Duodenal mucosa (tissue), 2 donors: Measurements from ENCODE around the gene ACTR10.

Experiments used
- H3K27ac ChIP-seq: one replicate; pipeline ENCODE4 v1.7.0; 2013; ENCODE audit warnings: low read depth, low read length
- H3K27me3 ChIP-seq, 2 donors: one replicate each; pipeline ENCODE4 v1.7.0; 2013; ENCODE audit warnings: low read length in 2 of 2, control low read depth in 1 of 2; ENCODE audit not compliant: insufficient read depth in 2 of 2, control insufficient read depth in 1 of 2
- H3K36me3 ChIP-seq, 2 donors: one replicate each; pipeline ENCODE4 v1.7.0; 2013; ENCODE audit warnings: low read length in 2 of 2, control low read depth in 1 of 2; ENCODE audit not compliant: insufficient read depth in 2 of 2, control insufficient read depth in 1 of 2
- H3K4me1 ChIP-seq, 2 donors: one replicate each; pipeline ENCODE4 v1.7.0; 2013; ENCODE audit warnings: low read length in 2 of 2, control low read depth in 1 of 2; ENCODE audit not compliant: insufficient read depth in 2 of 2, control insufficient read depth in 1 of 2
- H3K4me3 ChIP-seq, 2 donors: one replicate each; pipeline ENCODE4 v1.7.0; 2013; ENCODE audit warnings: low read length in 2 of 2, low read depth in 1 of 2
- H3K9ac ChIP-seq, 2 donors: one replicate each; pipeline ENCODE4 v1.7.0; 2013; ENCODE audit warnings: low read length in 2 of 2, low read depth in 1 of 2
- H3K9me3 ChIP-seq, 2 donors: one replicate each; pipeline ENCODE4 v1.7.0; 2013; ENCODE audit warnings: low read length in 2 of 2, control low read depth in 1 of 2; ENCODE audit not compliant: control insufficient read depth in 1 of 2

The ACTR10 gene

DNA sequence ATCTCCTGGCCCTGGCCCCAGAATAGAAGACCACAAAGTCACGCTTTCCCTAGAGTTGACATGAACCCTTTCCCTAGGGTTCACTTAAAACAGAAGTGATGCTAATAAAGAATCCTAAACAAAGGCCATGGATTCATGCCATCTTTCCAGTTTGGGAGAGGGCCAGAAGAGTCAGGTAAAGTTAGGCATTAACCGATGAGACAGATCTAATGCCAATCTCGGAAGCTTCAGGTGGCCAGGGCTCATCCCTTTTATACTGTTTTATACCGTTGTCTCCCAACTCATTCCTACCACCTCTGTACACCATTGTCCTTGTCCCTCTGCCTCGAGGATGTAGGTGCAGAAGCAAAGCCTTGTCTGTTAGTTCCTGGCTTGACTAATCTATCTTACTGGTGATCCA lies 22.8 kb upstream of the ACTR10 start:
- Histone ChIP-seq H3K4me3 (no peak overlapping the region), H3K4me1 (no peaks in the 10 kb centered on the region), H3K36me3 (no peaks in the 10 kb centered on the region), H3K9me3 (no peaks in the 10 kb centered on the region), H3K27me3 (no peaks in the 10 kb centered on the region), H3K27ac (no peak overlapping the region), H3K9ac (no peak overlapping the region)

DNA sequence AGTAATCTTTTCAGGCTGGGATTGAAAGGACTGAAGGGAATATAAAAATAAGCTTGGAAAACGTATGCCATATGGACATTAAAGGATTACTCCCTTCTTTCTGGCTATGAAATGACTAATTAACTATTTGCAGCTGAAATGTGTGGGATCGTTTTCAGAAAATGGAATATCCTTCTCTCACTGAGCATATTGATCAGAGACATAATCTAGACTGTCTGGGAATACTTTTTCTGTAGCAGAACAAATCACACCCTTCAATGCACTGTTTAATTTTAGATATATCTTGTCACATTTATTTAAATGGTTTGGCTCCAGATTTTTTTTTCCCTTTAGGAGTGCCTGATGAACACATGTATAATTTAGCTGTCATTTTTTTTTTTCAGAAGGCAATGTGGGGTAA lies 10.8 kb upstream of the ACTR10 start:
- no peak overlapping the region for H3K4me3 ChIP-seq
- no peak overlapping the region for H3K9ac ChIP-seq
- H3K4me1 ChIP-seq: peaks cover 5 to 16% of the 10 kb centered on the region in 2 donors
- H3K9me3 ChIP-seq: no peaks in the 10 kb centered on the region
- no peaks in the 10 kb centered on the region for H3K36me3 ChIP-seq
- H3K27ac ChIP-seq: no peak overlapping the region
- H3K27me3 ChIP-seq: no peaks in the 10 kb centered on the region

DNA sequence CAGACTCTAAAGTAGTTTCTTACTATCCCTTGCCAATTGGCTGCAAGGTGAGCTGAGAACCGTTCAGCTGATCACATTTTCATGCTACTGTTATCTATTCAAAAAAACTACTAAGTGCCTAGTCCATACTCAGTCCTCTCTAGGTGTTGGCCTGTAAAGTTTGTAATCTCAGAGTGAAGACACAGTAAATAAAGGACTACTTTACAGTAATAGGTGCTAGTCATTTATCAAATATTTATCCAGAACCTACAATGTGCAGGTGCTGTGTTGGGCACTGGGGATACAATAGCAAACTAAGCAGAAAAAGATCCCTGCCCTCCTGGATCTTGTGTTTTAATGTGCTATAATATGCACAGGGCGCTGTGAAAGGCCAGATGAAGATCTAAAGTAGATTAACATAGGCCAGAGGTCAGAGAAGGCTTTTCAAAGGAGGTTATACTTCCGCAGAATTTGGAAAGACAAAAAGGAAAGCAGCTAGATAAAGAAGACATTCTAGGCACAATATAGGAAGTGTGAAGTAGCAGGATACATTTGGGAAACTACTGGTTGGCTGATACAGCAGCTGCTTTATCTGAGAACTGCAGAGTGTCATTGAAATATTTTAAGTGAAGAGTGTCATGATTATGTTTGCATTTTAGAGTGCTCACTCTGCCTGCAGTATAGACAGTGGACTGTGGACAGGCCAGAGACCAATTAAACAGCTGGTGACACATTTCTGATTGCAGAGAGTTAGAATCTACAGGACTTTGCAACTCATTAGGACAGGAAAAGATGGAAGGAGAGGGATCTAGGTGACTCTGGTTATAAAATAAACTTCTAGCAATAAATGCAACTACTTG lies 8.0 kb upstream of the ACTR10 start:
- H3K27me3 ChIP-seq: no peaks in the 10 kb centered on the region
- H3K9ac ChIP-seq: no peak overlapping the region
- H3K4me1 ChIP-seq: peaks cover 5 to 16% of the 10 kb centered on the region in 2 donors
- no peak overlapping the region for H3K27ac ChIP-seq
- H3K36me3 ChIP-seq: no peaks in the 10 kb centered on the region
- H3K9me3 ChIP-seq: no peaks in the 10 kb centered on the region
- no peak overlapping the region for H3K4me3 ChIP-seq

DNA sequence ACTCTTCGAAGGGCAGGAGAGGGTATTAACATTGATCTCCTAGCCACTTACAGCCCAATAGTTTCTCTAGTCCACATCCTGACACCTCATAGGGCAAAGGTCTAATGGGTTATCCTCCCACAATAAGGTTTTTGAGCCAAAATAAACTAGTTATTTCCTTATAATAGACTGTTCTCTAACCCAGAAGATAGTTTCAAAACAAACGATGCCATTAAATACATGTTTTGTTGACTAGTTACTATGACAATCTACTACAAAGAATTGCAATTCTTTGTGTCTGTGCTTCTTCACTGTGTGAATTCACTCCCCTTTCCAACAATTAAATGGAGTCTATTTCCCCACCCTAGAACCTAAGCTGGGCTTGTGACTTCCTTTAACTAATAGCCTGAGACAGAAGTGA lies 6.4 kb upstream of the ACTR10 start:
- Histone ChIP-seq H3K4me1 (peaks cover 5 to 16% of the 10 kb centered on the region in 2 donors), H3K36me3 (no peaks in the 10 kb centered on the region), H3K9me3 (no peaks in the 10 kb centered on the region), H3K9ac (no peak overlapping the region), H3K27ac (no peak overlapping the region), H3K27me3 (no peaks in the 10 kb centered on the region), H3K4me3 (no peak overlapping the region)

DNA sequence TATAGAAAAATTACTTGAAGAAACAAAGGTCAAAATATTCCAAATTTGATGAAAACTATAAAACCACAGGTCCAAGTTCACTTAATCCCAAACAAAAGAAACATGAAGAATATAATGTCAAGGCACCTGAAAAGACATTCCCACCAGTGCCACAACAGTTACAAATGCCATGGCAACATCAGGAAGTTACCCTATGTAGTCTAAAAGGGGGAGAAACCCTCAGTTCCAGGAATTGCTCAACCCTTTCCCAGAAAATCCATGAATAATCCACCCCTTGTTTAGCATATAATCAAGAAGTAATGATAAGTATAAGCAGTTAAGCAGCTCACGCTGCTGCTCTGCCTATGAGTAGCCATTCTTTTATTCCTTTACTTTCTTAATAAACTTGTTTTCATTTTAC lies 3.8 kb upstream of the ACTR10 start:
- H3K4me1 ChIP-seq: peaks cover 10 to 22% of the 10 kb centered on the region in 2 donors

DNA sequence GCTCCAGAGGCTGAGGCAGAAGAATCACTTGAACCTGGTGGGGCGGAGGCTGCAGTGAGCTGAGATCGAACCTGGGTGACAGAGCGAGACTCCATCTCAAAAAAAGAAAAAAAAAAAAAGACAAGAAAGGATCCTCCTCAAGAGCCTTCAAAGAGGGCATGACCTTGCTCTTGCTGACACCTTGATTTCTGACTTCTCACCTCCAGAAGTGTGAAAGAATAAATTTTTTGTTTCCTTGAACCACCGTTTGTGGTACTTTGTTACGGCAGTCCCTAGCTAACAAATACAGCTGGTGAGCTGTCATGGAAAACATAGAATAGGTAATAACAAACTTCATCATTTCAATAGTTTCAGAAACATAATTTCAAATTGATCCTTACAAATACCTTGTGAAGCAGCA lies 1.9 kb upstream of the ACTR10 start:
- no peaks in the 10 kb centered on the region for H3K9me3 ChIP-seq
- no peak overlapping the region for H3K27ac ChIP-seq
- peaks cover 13 to 24% of the 10 kb centered on the region in 2 donors for H3K4me1 ChIP-seq
- H3K27me3 ChIP-seq: no peaks in the 10 kb centered on the region
- no peak overlapping the region for H3K4me3 ChIP-seq
- no peak overlapping the region for H3K9ac ChIP-seq
- H3K36me3 ChIP-seq: no peaks in the 10 kb centered on the region

More for the DNA sequence above, 3.8 kb upstream of the ACTR10 start:
- Histone ChIP-seq H3K27me3 (no peaks in the 10 kb centered on the region), H3K36me3 (no peaks in the 10 kb centered on the region), H3K9ac (no peak overlapping the region), H3K4me3 (no peak overlapping the region), H3K27ac (no peak overlapping the region), H3K9me3 (no peaks in the 10 kb centered on the region)

- no peaks in the 10 kb centered on the region for H3K9me3 ChIP-seq
- peaks cover 13 to 14% of the 10 kb centered on the region in 2 donors for H3K4me1 ChIP-seq
- peak overlapping the region; percentile 86 to 96 for H3K4me3 ChIP-seq
- H3K36me3 ChIP-seq: no peaks in the 10 kb centered on the region
- H3K27ac ChIP-seq: peak overlapping the region; percentile 96
- no peaks in the 10 kb centered on the region for H3K27me3 ChIP-seq
- H3K9ac ChIP-seq: peak overlapping the region; percentile 97 to 99
Measured at GRCh38 chr14:58200480-58200841, 512 bp downstream of the ACTR10 start.

- no peaks in the 10 kb centered on the region for H3K27me3 ChIP-seq
- no peaks in the 10 kb centered on the region for H3K36me3 ChIP-seq
- peak overlapping the region; percentile 97 to 99 for H3K9ac ChIP-seq
- H3K27ac ChIP-seq: no peak overlapping the region
- H3K4me3 ChIP-seq: peak overlapping the region; percentile 86 to 96
- H3K9me3 ChIP-seq: no peaks in the 10 kb centered on the region
- H3K4me1 ChIP-seq: peaks cover 13 to 14% of the 10 kb centered on the region in 2 donors
Measured at GRCh38 chr14:58200846-58201245, 897 bp downstream of the ACTR10 start.

- Histone ChIP-seq H3K9me3 (no peaks in the 10 kb centered on the region), H3K36me3 (peaks cover 13 to 44% of the 10 kb centered on the region in 2 donors), H3K27me3 (no peaks in the 10 kb centered on the region), H3K4me3 (no peak overlapping the region), H3K9ac (no peak overlapping the region), H3K4me1 (no peaks in the 10 kb centered on the region), H3K27ac (no peak overlapping the region)
Measured at GRCh38 chr14:58213176-58213575, 13.2 kb downstream of the ACTR10 start.

DNA sequence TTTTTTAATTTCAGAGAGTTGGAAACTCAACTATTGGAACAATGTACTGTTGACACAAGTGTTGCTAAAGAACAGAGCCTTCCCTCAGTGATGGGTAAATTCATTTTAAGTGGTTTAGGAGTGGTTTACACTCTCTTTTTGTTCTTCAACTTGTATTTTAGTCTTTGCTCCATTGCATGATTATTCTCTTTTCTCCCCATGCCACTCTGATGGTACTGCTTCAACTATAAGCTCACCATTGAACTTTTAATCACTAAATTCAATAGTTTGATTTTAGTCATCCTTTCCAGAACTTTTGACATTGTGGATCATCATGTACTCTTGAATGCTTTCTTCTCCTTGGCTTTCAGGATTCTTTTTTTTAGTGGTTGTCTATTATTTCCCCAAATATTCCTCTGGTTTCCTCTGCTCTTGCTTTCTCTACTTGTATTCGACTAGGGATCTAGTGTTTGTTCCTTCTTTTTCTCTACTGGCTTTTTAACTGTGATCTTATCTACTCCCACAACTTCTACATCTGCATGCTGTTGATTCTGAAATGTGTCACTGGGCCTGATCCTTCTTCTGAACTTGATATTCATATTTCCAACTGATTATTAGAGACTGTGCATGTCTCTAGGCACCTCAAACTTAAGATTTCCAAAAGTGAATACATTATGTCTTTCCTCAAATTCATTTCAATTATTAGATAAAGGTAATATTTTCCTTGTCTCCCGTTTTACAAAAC lies 15.4 kb downstream of the ACTR10 start:
- Histone ChIP-seq H3K36me3 (peaks cover 4 to 32% of the 10 kb centered on the region in 2 donors), H3K9ac (no peak overlapping the region), H3K27ac (no peak overlapping the region), H3K4me1 (no peaks in the 10 kb centered on the region), H3K27me3 (no peaks in the 10 kb centered on the region), H3K9me3 (no peaks in the 10 kb centered on the region), H3K4me3 (no peak overlapping the region)
